Sciatic nerve (tissue), 2 donors: ENCODE data around the gene SCP2D1. TPM values are rescaled to one million over a fixed set of nuclear protein-coding genes. Genes with fewer than 3 reads are reported as not detected.

Experiments used
- ATAC-seq: fragments of 200-7000 bp; cut with Tn5 transposase; one replicate; pipeline ENCODE4 v1.9.1; 2020; ENCODE audit warnings: mild to moderate bottlenecking, moderate library complexity
- DNase-seq: peaks from one replicate; pipeline ENCODE4 v3.0.0-alpha.2; 2020; ENCODE audit warnings: low spot score
- intact Hi-C: fragments of 100-400 bp; cut with DNase I; formaldehyde crosslinking; loops from one replicate; pipeline ENCODE4 v1.14.2; 2022
- total RNA-seq: library from RNA; stranded (reverse); fragmentation: NEBNext Ultra II Directional; extraction: Animal tissue kit (Norgen Biotek cat#: 25700); gene quantifications from one replicate; pipeline ENCODE4 v1.2.1, GENCODE V29; 2021
- donor health status: DM: no; HTN: no; CAD: no.
- donor health status: DM: no; HTN: no; CAD: no.

SCP2D1 gene
- total RNA-seq, 1 donor from 2014 or later, result not detected

DNA sequence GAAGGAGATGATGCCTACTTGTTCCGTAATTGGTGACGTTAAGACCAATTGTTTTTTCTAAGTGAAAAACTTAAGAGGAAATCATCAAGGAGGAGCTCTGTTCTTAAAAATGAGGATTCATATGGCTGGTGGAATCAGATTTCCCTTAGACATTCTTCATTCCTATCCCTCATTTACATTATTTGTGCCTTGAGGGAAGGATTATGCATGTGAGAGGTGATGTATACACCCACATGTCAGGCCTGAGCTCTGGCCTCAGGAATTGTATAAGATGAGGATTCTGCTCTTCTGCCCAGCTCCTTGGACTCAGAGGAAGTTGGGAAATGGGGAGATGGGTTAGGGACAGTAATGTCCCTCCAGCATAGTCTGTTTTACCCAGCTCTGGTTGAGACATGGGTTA, 42.3 kb downstream of the SCP2D1 start:
- ATAC-seq, result no peak
- no peak for DNase-seq
- intact Hi-C loops, result no loop called here

DNA sequence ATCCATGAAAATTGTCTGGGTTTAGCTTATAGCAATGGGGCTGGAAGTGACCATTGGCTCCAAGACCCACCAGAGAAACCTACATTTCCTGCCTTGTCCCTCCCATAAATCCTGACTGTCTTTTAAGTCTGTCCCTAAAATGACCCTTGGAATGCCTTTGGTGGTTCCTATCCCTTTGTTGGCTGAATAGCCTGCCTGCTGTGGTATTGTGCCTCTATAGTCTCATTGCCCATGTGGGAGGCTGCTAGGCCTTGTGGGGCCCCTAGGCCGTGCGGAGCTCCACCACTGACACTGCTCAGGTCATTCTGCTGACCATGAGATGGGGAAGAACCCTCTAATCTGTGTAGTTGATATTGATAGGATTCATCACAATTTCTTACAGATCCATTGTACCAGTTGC, 43.3 kb downstream of the SCP2D1 start:
- no peak for DNase-seq
- intact Hi-C loops, result no loop called here
- no peak for ATAC-seq

DNA sequence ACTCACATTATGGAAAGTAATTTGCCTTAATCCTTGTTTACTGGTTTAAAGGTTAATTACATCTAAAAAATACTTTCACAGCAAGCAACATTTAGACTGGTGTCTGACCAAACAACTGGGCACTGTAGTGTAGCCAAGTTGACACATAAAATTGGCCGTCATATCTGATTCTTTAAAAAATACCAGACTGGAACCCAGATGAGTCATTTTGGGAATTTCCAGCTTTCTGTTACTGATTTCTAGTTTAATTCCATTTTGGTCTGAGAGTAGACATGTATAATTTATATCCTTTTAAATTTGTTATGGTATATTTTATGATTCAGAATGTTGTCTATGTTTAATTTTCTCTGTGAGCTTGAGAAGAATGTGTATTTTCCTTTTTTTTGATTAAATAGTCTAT, 44.1 kb downstream of the SCP2D1 start:
- DNase-seq, result no peak
- intact Hi-C loops, result no loop called here
- no peak for ATAC-seq

DNA sequence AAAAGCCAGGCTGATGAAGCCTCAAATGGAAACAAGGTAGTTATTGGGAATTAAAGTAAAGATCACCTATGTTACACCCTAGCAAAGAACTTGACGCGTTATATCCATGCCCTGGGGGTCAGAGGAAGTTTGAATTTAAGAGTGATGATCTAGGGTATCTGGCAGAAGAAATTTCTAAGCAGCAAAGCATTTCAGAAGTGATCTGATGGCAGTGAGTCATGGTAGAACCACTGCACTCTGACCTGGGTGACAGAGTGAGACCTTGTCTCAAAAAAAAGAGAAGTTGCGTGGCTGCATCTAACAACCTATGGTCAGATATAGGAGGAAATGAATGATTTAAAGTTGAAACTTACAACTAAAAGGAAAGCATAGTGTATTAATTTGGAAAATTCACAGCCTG, 45.2 kb downstream of the SCP2D1 start:
- no peak for DNase-seq
- ATAC-seq, result no peak
- intact Hi-C loops, result no loop called here

Other genes starting within 250 kb of the SCP2D1 start
- 53.0 TPM for gene SMIM26, start 246.4 kb upstream of the SCP2D1 start, total RNA-seq
- 31.6 TPM for gene DTD1, start 225.7 kb upstream of the SCP2D1 start, total RNA-seq